ENCODE data around the gene AAMP. TPM values are rescaled to one million over a fixed set of nuclear protein-coding genes. Genes with fewer than 3 reads are reported as not detected.

AAMP gene
- total and polyA plus RNA-seq, 5 donors, result 44.3 to 56.6 (median 51.1) TPM

DNA sequence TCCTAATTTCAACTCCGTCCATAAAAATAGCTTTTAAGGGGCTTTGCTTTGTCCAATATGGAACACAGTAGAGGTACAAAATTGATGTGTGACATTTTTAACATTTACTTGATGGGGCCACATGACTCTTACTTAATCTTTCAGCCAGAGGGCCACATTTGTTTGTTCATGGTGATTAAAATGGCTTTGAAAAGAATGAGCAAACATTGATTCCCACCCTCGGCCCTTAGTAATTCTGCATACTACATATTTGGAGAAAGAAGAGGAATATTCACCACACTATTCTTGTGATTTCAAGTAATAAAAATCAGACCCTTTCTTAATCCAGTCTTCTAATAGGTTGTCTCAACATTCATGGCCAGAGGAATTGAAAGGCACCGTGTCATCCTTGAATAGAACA lies 35.4 kb downstream of the AAMP start:
- Histone ChIP-seq H3K9me3 (ENCODE audit: control insufficient read depth, low read length) (no peaks in the 10 kb centered on the region), H3K27ac (ENCODE audit: low read length) (no peak overlapping the region), H3K27me3 (ENCODE audit: control insufficient read depth, insufficient read depth) (no peaks in the 10 kb centered on the region), H3K4me3 (ENCODE audit: low read length) (no peak overlapping the region), H3K4me1 (ENCODE audit: control insufficient read depth, insufficient read depth, low read length) (peaks cover 4% of the 10 kb centered on the region)
- 59% methylated on average over 3 of the region's 3 CpGs for WGBS
- ATAC-seq, result no peak
- intact Hi-C loops (cut with DNase I), result no loop called here
- no peak for DNase-seq

DNA sequence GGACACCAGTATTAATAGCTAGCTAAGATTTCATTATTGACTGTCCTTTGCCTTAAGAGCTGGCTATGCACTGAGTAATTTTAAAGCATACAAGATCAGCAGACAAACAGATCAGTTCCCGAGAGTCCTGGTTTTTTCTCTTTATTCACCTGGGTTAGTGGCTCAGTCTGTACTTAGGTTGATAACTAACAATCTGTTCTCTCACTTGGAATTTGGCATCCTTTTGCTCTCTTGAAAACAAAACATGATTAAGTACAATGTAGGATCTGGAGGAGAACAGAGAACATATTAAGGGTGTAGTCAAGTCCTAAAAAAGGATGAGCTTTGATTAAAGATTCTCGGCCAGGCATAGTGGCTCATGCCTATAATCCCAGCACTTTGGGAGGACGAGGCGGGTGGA lies 36.4 kb downstream of the AAMP start:
- H3K27me3 ChIP-seq (ENCODE audit: control insufficient read depth, insufficient read depth), result no peaks in the 10 kb centered on the region
- H3K27ac ChIP-seq (ENCODE audit: low read length), result no peak overlapping the region
- peaks cover 6% of the 10 kb centered on the region for H3K4me1 ChIP-seq (ENCODE audit: control insufficient read depth, insufficient read depth, low read length)
- 92% methylated on average over 4 of the region's 4 CpGs for whole genome bisulfite sequencing
- intact Hi-C loops (cut with DNase I), result no loop called here
- no peak for ATAC-seq
- DNase-seq, result no peak
- H3K4me3 ChIP-seq (ENCODE audit: low read length), result no peak overlapping the region
- H3K9me3 ChIP-seq (ENCODE audit: control insufficient read depth, low read length), result no peaks in the 10 kb centered on the region

DNA sequence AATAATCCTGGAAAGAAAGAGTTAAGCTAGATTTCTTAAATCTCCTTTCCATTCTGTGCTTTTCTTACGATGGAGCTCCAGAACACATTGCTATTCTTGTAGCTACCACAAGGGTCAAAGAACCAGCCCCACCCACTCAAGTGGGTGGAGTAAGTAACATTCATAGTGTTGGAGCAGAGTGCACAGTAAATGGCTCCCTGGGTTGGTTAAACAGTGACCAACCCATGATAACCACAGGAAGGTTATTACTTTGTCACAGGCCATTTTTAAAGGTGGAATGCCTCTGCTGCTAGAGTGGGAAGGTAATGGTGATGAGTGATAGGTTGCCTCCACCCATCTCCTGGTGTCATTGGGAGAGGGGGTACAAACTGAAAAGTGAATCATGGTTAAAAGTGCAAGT lies 39.1 kb downstream of the AAMP start:
- 2% methylated on average over 1 of the region's 1 CpG for WGBS
- intact Hi-C loops (cut with DNase I), result no loop called here
- no peak overlapping the region for H3K27ac ChIP-seq (ENCODE audit: low read length)

GRCh38 chr2:218229851-218230250 lies 40.1 kb downstream of the AAMP start:
- DNase-seq, result no peak
- WGBS, result 82% methylated on average over 4 of the region's 4 CpGs
- Histone ChIP-seq H3K27ac (ENCODE audit: low read length) (no peak overlapping the region), H3K9me3 (ENCODE audit: control insufficient read depth, low read length) (no peaks in the 10 kb centered on the region), H3K27me3 (ENCODE audit: control insufficient read depth, insufficient read depth) (no peaks in the 10 kb centered on the region), H3K4me3 (ENCODE audit: low read length) (no peak overlapping the region), H3K4me1 (ENCODE audit: control insufficient read depth, insufficient read depth, low read length) (peaks cover 8% of the 10 kb centered on the region)
- intact Hi-C loops (cut with DNase I), result no loop called here
- ATAC-seq, result peak; percentile 38 to 64

More for the DNA sequence above, 39.1 kb downstream of the AAMP start:
- H3K9me3 ChIP-seq (ENCODE audit: control insufficient read depth, low read length), result no peaks in the 10 kb centered on the region
- peaks cover 8% of the 10 kb centered on the region for H3K4me1 ChIP-seq (ENCODE audit: control insufficient read depth, insufficient read depth, low read length)
- H3K27me3 ChIP-seq (ENCODE audit: control insufficient read depth, insufficient read depth), result no peaks in the 10 kb centered on the region
- ATAC-seq, result peak; percentile 50 to 66
- DNase-seq, result no peak
- H3K4me3 ChIP-seq (ENCODE audit: low read length), result no peak overlapping the region

DNA sequence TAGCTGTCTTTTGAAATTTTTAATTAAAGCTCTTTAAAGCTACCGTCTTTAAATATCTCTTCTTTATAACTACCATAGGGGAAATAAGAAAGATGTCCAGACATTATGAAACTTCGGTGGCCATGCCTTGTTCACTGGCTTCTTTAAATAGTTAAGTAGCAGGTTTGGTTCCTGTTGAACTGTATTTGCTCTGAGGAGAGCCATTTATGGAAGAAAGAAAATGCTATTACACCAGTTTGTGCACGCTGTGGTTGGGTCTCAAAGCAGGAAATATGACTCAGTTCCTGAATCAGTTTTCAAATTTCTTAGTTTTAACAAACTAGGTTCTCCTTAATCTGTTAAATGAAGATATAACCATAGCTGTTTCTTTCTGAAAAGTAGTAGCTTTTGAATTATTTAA lies 40.7 kb downstream of the AAMP start:
- H3K4me3 ChIP-seq (ENCODE audit: low read length), result no peak overlapping the region
- no peaks in the 10 kb centered on the region for H3K27me3 ChIP-seq (ENCODE audit: control insufficient read depth, insufficient read depth)
- ATAC-seq (peak; percentile 67 to 84), DNase-seq (no peak)
- intact Hi-C loops (cut with DNase I), result no loop called here
- no peak overlapping the region for H3K27ac ChIP-seq (ENCODE audit: low read length)
- 13% methylated on average over 3 of the region's 3 CpGs for WGBS
- H3K4me1 ChIP-seq (ENCODE audit: control insufficient read depth, insufficient read depth, low read length), result peaks cover 8% of the 10 kb centered on the region
- no peaks in the 10 kb centered on the region for H3K9me3 ChIP-seq (ENCODE audit: control insufficient read depth, low read length)

DNA sequence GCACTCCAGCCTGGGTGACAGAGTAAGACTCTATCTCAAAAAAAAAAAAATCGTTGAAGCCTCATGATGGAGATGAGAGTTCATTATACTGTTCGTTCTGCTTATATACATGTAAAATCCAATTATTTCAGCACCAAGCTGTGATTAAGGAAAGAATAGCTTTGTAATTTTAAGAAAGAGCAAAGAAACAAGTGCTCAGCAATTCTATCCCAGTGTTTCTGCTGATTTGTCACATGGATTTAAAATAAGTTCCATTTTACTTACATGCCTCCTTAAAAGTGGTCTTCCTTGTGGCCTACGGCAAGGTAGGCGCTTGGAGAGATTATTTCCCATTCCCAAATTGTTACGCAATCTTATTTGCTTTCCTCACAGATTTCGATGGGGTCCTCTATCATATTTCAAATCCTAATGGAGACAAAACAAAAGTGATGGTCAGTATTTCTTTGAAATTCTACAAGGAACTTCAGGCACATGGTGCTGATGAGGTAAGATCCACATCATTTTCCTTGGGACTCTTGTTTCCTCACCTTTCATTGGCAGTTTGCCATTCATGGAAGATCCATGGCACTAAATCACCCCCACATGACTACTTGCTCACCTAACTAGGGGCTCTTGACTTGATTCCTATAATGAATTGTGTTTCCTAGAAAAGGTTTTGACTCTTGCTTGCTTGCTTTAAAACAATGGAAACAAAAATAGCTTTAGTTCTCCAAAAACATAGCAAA lies 41.4 kb downstream of the AAMP start:
- no peaks in the 10 kb centered on the region for H3K9me3 ChIP-seq (ENCODE audit: control insufficient read depth, low read length)
- intact Hi-C loops (cut with DNase I), result no loop called here
- DNase-seq, result no peak
- H3K27ac ChIP-seq (ENCODE audit: low read length), result peak overlapping the region; percentile 81
- ATAC-seq, result no peak
- H3K4me3 ChIP-seq (ENCODE audit: low read length), result no peak overlapping the region
- peaks cover 8% of the 10 kb centered on the region for H3K4me1 ChIP-seq (ENCODE audit: control insufficient read depth, insufficient read depth, low read length)
- WGBS, result 84% methylated on average over 6 of the region's 6 CpGs
- H3K27me3 ChIP-seq (ENCODE audit: control insufficient read depth, insufficient read depth), result no peaks in the 10 kb centered on the region

GRCh38 chr2:218226903-218227302 lies 43.0 kb downstream of the AAMP start:
- intact Hi-C loops (cut with DNase I), result no loop called here

GRCh38 chr2:218224186-218224585 lies 45.8 kb downstream of the AAMP start:
- intact Hi-C loops (cut with DNase I), result no loop called here
- no peaks in the 10 kb centered on the region for H3K27me3 ChIP-seq (ENCODE audit: control insufficient read depth, insufficient read depth)
- H3K27ac ChIP-seq (ENCODE audit: low read length), result no peak overlapping the region
- H3K4me1 ChIP-seq (ENCODE audit: control insufficient read depth, insufficient read depth, low read length), result peaks cover 12% of the 10 kb centered on the region
- no peaks in the 10 kb centered on the region for H3K9me3 ChIP-seq (ENCODE audit: control insufficient read depth, low read length)
- no peak overlapping the region for H3K4me3 ChIP-seq (ENCODE audit: low read length)
- no peak for DNase-seq
- 53% methylated on average over 1 of the region's 1 CpG for WGBS
- ATAC-seq, result no peak

More at GRCh38 chr2:218226903-218227302, 43.0 kb downstream of the AAMP start:
- 88% methylated on average over 3 of the region's 3 CpGs for WGBS
- Histone ChIP-seq H3K27me3 (ENCODE audit: control insufficient read depth, insufficient read depth) (no peaks in the 10 kb centered on the region), H3K9me3 (ENCODE audit: control insufficient read depth, low read length) (no peaks in the 10 kb centered on the region), H3K4me1 (ENCODE audit: control insufficient read depth, insufficient read depth, low read length) (peaks cover 9% of the 10 kb centered on the region), H3K27ac (ENCODE audit: low read length) (no peak overlapping the region), H3K4me3 (ENCODE audit: low read length) (no peak overlapping the region)
- DNase-seq (no peak), ATAC-seq (no peak)

- DNase-seq, result no peak
- intact Hi-C loops (cut with DNase I), result no loop called here
Observed at GRCh38 chr2:218223046-218223445, 46.9 kb downstream of the AAMP start.

DNA sequence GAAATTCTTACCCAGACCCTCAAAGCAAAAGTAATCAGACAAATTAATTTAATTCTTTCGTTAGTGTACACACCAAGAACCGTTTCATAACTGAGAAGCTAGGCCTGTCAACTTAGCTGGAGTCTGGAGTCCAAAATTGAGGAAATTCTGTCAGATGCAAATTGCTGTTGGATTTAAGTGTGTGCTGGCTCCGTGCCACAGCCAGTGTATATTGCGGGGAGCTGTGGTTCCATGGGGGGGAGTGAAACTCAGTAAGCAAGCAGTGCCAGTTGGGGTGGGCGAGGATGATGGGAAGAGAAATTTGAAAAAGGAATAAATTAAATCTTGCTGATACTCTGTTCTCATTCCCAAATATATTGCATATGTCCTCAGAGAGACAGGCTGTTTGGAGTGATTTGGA lies 48.9 kb downstream of the AAMP start:
- Histone ChIP-seq H3K4me1 (ENCODE audit: control insufficient read depth, insufficient read depth, low read length) (peaks cover 16% of the 10 kb centered on the region), H3K27ac (ENCODE audit: low read length) (no peak overlapping the region), H3K4me3 (ENCODE audit: low read length) (no peak overlapping the region), H3K9me3 (ENCODE audit: control insufficient read depth, low read length) (no peaks in the 10 kb centered on the region), H3K27me3 (ENCODE audit: control insufficient read depth, insufficient read depth) (no peaks in the 10 kb centered on the region)
- intact Hi-C loops (cut with DNase I), result no loop called here
- 58% methylated on average over 5 of the region's 5 CpGs for WGBS
- ATAC-seq (no peak), DNase-seq (peak in 1 of 3 donors; percentile 59)

More at GRCh38 chr2:218223046-218223445, 46.9 kb downstream of the AAMP start:
- Histone ChIP-seq H3K4me1 (ENCODE audit: control insufficient read depth, insufficient read depth, low read length) (peaks cover 12% of the 10 kb centered on the region), H3K9me3 (ENCODE audit: control insufficient read depth, low read length) (no peaks in the 10 kb centered on the region), H3K27ac (ENCODE audit: low read length) (no peak overlapping the region), H3K27me3 (ENCODE audit: control insufficient read depth, insufficient read depth) (no peaks in the 10 kb centered on the region), H3K4me3 (ENCODE audit: low read length) (no peak overlapping the region)
- ATAC-seq, result peak in 1 of 2 donors; percentile 63
- 70% methylated on average over 5 of the region's 5 CpGs for WGBS

GRCh38 chr2:218219934-218220333 lies 50.0 kb downstream of the AAMP start:
- Histone ChIP-seq H3K27me3 (ENCODE audit: control insufficient read depth, insufficient read depth) (no peaks in the 10 kb centered on the region), H3K4me1 (ENCODE audit: control insufficient read depth, insufficient read depth, low read length) (peaks cover 17% of the 10 kb centered on the region), H3K4me3 (ENCODE audit: low read length) (peak overlapping the region; percentile 6), H3K9me3 (ENCODE audit: control insufficient read depth, low read length) (no peaks in the 10 kb centered on the region), H3K27ac (ENCODE audit: low read length) (no peak overlapping the region)
- no peak for ATAC-seq
- 55% methylated on average over 2 of the region's 2 CpGs for WGBS
- no peak for DNase-seq
- intact Hi-C loops (cut with DNase I), result no loop called here
